NCI-H69 (cell line): ENCODE results near the gene MELTF.
"Not testable (repeated sequence)": the region's sequence is repeated elsewhere in the genome, so short reads cannot be mapped to it uniquely, and the experiment has no call there.

Source experiments
- DNase-seq: peaks from one replicate; lab custom pipeline; 2025; lab: John Stamatoyannopoulos, UW

The MELTF gene

DNA sequence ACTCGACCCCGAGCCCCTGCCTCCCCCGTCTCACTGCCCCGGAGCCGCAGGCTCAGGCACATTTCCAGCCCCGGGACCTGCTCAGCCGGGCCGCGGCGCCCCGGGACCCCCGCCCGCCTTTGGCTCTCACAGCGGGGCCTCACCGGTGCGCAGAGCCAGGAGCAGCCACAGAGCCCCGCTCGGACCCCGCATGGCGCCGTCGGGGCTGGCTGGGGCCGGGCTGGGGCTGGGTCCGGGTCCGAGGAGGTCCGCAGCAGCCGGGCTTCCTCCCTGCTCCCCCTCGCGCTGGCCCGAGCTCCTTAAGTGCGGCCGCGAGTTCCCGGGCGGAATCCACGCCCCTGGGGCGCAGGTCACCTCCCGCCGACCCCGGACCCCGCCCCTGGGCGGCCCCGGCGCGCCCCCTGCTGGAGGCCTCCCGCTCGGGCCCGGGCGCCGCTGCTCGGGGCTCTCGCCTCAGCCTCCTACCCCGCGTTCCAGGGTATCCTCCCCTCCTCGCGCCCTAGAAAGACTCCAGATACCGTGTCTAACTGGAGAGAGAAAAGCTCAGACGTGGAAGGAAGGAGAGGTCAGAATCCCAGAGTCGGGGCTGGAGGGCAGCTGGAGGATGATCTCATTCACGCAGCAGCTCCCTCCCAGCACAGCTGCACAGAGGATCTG is at the start of gene MELTF:
MELTF (minus strand) TSS at position 307 of the 657 bp plus-strand sequence; CDS start at position 192, 115 bp downstream.
- peak; percentile 78 for DNase-seq

- DNase-seq: peak; percentile 11
Observed at GRCh38 chr3:197076415-197076814, 46.8 kb upstream of the MELTF start.

DNA sequence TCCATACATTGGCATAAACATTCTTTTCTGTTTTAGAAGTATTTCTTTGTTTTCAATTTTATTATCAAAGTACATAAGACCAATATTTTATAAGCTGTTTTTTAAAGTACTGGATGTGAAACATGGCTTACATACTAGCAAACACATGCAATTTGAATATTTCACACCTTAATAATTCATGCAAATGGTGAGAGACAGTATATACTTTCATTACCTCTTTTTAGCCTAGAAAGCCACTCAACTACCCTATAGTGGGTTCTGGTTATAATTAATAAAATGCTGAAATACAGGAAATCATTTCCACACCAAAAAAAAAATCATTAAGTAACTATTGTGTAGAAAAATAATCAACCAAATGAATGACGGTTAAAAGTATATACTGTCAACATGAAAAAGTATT is 38.5 kb upstream of the MELTF start:
- no peak for DNase-seq

DNA sequence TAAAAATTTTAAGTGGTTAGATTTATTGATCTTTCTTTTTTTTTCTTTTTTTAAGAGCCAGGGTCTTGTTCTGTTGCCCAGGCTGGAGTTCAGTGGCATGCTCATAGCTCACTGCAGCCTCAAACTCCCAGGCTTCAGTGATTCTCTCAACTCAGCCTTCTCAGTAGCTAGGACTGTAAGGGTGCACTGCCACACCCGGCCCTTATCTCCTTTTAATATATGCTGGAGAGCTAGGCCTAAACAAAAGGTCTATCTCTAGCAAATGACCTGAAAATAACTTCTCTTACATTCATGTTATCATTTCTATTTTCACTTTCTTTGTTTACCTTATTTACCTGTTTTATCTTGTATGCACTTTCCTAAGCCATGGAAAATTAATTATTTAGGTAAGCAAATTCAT is 35.2 kb upstream of the MELTF start:
- no peak for DNase-seq

DNA sequence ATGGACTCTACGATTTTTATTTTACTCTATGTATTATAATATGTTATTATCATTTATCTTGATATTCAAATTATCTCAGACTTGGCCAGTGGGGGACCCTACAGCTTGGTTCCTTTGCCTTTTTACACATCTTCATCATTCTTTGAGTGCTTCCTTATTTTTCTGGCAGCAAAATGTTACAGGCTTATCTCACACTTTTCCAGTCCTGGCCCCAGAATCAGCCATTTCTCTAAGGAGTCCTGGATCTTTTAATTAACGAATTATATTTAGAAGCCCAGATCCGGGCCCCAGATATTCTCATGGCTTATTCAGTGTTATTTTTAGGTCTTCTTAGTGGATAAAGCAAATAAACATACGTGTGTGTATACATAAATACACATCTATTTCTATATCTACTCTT is 32.8 kb upstream of the MELTF start:
- DNase-seq: no peak

DNA sequence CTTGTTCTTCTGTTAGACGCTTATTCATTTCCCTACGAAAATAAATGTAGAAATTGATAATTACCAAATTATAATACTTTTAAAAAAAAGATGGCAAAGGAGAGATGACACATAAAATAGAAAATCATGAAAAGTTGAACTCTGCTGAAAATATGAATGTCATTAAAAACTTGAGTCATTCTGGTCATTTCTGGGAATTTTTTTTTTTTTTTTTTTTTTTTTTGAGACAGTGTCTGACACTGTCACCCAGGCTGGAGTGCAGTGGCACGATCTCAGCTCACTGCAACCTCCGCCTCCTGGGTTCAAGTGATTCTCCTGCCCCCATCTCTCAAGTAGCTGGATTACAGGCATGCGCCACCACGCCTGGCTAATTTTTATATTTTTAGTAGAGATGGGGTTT is 22.0 kb upstream of the MELTF start:
- not testable (repeated sequence) for DNase-seq

GRCh38 chr3:197050511-197050910 is 20.9 kb upstream of the MELTF start:
- no peak for DNase-seq

DNA sequence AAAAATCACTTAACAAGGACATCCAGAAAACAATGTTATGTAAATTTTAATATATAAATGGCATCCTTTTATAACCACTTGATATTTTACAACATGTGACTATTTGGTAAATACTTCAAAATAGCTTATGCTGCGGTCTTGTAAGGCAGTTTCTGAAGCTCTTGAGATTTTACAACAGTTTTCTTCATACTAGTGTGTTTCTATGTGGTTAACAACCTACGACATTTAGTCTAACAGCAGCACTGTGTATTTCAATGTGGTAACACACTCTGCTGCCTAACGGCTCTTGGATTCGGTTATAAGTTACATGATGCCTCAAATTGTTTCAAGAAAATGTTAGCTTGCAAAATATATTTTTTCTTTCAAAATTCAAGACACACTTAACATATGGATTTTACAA is 12.9 kb upstream of the MELTF start:
- no peak for DNase-seq

GRCh38 chr3:197041875-197042488 is 12.4 kb upstream of the MELTF start:
- no peak for DNase-seq

GRCh38 chr3:197040658-197041057 is 11.0 kb upstream of the MELTF start:
- no peak for DNase-seq

DNA sequence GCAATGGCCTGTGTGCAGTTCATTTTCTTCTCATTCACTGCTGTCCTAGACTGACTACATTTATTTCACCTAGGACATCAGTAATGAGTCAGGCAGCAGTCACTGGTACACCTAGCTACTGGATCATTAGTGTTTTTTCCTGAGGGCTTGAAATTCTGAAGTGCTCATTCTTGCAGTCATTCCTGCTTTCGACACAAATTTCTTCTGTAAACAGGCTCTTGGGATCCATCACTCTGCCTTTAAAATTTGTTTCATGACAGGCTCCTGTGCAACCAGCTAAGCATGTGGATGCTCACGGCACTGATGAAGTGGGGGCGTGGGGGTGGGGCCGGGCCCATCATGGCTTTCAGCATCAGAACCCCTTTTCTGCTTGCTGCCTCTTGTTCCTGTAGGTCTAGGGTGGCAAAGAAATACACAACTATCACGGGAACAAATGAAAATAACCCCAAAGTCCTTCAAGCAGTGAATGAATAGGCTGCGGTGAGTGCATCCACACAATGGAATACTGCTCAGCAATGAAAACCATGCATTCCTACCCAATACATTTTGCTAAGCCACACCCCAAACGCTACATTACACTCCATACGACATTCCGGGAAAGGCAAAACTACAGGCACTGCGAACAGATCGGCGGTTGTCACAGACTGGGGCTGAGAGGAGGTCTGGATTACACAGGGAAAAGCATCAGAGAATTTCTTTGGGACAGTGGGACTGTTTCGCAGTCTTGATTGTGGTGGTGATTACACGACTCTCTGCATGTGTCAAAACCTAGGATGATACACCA is 9.3 kb upstream of the MELTF start:
- DNase-seq: no peak

DNA sequence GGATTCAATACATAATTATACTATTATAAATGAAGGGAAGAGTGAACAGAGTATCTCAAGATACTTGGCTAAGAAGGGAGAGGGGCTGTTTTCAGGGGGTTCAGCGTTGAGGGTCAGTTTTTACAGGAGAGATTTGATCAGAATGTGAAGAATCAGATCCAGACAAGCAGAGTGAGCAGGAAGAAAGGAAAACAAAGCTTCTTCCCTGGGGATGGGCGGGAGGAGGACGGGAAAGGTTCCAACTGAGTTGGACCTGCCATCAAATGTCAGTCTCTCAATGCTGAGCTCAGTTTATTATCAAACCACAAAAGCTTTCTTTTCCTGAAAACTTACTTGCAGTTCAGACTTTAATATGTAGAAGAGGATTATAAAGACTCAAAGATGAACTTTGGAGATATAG is 6.0 kb upstream of the MELTF start:
- DNase-seq: no peak

- DNase-seq: not testable (repeated sequence)
Observed at GRCh38 chr3:197034778-197035177, 5.2 kb upstream of the MELTF start.

- DNase-seq: not testable (repeated sequence)
Observed at GRCh38 chr3:197033764-197034163, 4.1 kb upstream of the MELTF start.

GRCh38 chr3:197031315-197032285 is 2.0 kb upstream of the MELTF start:
- no peak for DNase-seq

DNA sequence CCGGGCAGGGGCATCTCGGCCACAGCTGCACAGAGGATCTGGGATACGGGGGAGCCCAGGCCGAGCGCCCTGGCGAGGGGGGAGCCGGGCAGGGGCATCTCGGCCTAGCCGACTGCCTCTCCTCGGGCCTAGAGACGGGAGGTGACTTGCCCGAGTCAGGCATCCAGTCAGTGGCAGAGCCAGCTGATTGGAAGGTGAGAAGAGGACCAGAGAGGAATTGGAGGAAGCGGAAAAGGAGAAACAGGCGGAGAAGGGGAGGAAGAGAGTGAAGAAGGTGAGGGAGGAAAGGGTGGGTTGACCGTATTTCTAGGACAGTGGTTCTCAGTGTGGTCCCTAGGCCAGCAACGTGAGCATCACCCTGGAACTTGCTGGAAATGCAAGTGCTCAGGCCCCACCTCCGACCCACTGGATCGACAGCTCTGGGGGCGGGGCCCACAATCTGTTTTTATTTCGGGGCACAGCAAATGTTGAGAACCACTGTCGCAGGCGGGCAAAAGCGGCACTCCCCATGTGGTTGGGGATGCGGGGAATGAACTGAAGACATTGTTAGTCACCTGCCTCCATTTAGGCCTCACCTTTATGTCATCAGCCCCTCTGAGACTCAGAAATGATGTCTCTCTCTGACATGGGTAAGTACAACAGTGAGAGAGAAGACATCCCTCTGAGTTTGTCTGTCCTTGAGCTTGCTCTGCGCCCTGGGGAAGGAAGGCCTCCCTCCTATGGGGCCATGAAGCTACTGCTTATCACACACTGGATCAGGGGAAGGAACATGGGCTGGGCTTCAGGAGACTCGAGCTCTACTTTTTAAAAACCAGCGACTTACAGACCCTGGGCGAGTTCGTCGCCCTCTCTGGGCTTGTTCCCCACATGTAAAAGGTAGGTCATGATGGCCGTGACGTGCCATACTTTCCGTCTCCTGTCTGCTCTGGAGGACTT is 1.0 kb upstream of the MELTF start:
- no peak for DNase-seq

- peak; percentile 59 for DNase-seq
Observed at GRCh38 chr3:197028728-197029510, 698 bp downstream of the MELTF start.

DNA sequence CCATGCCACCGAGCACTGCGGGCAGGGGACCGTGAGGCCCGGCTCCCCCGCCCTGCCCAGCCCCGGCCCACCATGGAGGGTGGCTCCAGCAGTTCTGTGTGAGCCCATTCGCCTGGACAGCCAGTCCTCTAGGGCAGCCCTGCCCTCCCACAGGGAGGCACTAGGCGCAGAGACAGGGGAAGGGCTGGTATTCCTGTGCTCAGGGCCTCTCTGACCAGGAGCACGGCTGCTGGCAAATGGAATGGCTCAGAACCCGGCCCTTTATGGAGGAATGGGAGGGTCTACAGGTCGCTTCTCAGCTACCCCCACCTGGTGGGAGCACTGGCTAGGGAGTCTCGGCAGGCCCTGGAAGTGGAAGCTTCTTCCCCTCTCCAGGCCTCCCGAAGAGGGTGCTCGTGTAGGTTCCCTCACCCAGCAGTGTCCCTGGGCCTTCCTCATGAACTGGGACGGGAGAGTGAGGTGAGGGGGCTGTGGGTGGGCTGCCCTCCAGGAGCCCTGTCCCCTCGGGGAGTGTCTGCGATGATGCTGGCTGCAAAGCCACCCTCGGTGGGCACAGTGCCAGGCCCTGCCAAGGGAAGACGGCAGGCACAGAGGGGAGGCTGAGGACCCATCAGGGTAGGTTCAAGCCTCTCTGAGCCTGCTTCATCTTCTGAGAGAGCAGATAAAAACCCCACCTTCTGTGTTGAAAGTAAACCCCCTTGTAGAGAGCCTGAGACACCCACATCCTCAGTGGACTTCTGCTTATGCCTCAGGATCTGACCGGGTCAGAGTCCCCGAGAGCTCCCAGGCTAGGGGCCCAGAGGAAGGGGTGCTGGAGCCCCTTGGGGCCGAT is 1.5 kb downstream of the MELTF start:
- DNase-seq: no peak
